Activated T-cell treated with anti-CD3 and anti-CD28 coated beads, Interleukin-2, amount 50 U/mL, for 48 hours (primary cell): ENCODE results near the gene CMTM8.
"Not testable (repeated sequence)": the region's sequence is repeated elsewhere in the genome, so short reads cannot be mapped to it uniquely, and the experiment has no call there.

Experiments
- DNase-seq, 2 experiments: peaks; one replicate each; pipeline ENCODE4 v3.0.0-alpha.2; 2020

CMTM8 gene

DNA sequence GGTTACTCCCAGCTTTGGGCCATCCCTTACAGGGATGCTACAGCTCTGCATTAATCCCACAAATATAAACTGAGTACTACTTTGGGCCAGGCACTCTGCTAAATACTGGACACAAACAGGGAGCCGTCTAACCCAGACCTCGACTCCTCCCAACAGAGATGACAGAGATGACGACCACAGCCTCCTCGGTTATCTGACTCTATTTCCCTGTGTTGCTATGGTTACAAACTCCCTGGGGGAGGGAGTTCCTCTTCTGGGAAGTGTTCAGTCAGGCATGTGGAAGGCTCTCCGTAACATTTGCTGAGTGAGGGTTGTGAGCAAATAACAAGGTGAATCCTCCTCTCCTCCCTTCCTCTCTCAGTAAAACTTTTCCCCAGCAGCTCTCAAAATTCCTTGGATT is 146.5 kb downstream of the CMTM8 start:
- DNase-seq, result no peak

DNA sequence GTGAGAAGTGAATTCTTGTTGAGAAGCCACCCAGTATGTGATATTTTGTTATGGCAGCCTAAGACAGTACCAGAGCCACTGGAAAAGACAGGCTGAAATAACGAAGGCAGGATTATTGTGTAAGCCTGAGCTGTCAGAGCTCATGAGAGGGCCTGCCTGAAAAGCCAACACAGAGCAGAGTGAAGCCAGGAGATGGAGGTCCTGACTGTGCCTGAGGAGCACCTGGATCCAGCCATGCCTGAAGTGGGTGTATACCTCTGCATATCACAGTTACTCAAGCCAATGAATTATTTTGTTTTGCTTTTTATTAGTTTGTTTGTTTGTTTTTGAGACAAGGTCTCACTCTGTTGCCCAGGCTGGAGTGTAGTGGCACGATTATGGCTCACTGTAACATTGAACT is 149.0 kb downstream of the CMTM8 start:
- no peak for DNase-seq

- not testable (repeated sequence) for DNase-seq
These were observed 151.1 kb downstream of the CMTM8 start for GRCh38 chr3:32389577-32389976.

GRCh38 chr3:32391643-32392535 is 153.4 kb downstream of the CMTM8 start, which contains the start of gene CMTM7:
CMTM7 (plus strand) TSS chr3:32391853; CDS start chr3:32391907, 54 bp downstream.
- peak; percentile 74 to 77 for DNase-seq

- DNase-seq, result peak; percentile 58 to 65
These were observed 154.2 kb downstream of the CMTM8 start for GRCh38 chr3:32392536-32393302.

GRCh38 chr3:32395496-32395895 is 157.0 kb downstream of the CMTM8 start:
- DNase-seq, result no peak

GRCh38 chr3:32397941-32398340 is 159.5 kb downstream of the CMTM8 start:
- DNase-seq, result no peak

- no peak for DNase-seq
These were observed 160.1 kb downstream of the CMTM8 start for GRCh38 chr3:32398531-32398930.

DNA sequence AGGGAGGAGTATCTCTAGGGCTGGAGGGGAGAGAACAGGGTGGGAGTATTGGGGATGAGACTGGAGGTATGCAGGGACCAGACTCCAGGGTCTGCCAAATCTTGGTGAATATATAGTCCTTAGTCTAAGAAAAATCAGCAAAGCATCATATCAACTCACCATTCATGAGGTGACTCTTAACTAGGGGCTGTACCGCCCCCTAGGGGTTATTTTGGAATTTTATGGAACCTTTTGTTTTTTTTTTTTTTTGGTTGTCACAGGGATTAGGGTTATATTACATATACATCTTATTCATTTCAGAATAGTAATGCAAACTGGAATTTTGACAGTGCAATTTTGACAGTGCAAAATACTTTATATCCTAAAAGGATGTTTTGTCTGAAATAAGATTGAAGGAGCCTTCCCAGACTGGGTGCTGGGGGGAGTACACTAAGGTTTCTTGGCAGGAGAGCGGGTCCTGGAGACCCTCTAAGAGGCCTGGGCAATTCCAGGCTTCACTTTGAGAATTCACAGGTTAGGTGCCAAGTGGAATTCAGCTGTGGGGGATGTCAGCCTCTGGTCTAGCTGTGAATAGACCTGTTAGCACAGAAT is 160.6 kb downstream of the CMTM8 start:
- peak in 1 of 2 experiments; percentile 23 for DNase-seq

DNA sequence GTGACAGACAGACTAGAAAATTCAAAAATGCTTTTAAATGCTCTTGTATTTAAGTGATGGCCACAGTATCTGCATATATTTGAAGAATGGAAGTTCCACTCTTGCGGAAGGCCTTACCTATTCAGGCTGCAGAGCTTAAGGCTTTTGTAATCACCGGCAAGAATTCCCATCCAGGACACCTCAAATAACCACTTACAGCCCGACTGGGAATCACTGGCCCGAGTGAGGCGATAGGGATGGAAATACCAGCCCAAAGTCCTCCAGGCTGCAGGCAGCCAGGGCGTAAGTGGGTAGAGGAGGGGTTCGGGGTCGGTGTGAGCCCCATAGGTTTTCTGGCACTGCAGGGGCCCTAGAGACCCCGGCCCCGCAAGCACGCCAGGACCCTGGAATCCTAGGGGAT is 162.6 kb downstream of the CMTM8 start:
- no peak for DNase-seq

DNA sequence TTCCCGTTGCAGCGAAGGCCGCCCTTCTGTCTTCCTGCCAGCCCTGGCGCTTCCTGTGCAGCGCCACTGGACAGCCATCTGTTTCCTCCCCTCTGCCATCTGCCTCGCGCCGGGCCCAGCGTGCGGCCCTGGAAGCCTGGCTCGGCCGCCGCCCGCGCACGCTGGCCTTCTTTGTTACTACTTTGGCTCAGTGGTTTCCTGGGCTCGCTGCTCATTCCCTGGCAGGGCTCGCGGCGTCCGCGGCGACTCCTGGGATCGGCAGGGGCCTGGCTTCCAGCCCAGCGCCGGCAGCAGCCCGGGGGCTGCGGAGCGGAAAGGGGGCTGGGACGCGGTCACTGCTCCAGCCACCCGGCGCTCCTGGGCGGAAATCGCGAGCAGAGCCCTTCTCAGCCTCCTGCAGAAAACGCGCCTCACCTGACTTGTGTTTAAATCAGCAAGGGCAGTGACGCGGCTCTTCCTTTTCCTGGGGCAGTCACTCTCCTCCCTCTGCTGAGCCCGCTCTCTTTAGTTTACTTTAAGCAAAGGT is 163.1 kb downstream of the CMTM8 start:
- peak; percentile 70 to 72 for DNase-seq

DNA sequence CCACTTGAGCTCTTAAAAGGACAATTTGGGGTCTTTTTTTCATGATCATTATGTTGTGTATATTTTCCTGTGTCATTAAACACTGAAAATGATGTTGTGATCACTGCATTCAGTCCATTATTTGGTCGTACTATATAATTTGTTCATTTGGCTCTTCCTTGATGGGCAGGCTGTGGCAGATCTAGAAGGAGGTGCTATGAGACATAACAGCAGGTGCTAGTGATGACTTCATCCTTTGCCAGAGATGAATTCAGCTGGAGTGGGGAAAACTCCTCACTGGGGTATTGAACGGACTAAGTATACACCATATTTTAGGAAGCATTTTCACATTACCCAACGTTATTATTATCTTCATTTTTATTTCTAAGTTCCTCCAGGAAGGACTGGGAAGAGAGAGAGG is 165.2 kb downstream of the CMTM8 start:
- no peak for DNase-seq

DNA sequence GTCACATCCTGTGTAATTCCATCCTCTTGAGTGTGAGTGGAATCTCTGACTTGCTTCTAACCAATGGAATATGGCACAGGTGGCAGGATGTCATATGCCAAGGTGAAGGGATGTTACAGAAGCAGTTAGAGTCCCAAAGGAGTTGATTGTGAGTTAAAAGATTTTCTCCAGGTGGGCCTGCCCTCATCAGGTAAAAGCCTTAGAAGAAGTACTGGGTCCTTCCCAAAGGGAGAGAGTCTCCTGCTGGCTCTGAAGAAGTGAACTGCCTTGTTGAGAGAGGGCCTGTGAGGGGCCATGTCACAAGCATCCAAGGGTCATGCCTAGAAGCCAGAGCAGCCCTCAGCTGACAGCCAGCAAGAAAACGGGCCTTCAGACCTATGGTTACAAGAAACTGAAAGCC is 166.2 kb downstream of the CMTM8 start:
- DNase-seq, result peak in 1 of 2 experiments; percentile 13

DNA sequence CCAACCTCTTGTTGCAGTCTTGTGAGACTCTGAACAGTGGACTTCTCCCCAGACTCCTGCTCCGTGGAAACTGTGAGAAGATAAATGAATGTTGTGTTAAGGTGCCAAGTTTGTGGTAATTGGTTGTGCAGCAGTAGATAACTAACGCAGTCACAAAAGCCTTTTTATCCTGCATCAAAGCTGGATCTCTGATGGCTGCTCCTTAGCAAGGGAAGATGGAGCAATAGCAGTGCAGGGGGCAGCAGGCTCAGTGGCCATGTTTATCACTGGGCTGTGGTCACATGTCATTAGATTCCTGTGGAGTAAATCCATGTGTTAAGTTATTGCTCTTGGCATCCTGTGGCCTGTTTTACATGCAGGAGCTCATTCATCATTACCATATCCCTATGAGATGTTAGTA is 166.7 kb downstream of the CMTM8 start:
- peak in 1 of 2 experiments; percentile 4 for DNase-seq

- DNase-seq, result no peak
These were observed 167.3 kb downstream of the CMTM8 start for GRCh38 chr3:32405711-32406323.

DNA sequence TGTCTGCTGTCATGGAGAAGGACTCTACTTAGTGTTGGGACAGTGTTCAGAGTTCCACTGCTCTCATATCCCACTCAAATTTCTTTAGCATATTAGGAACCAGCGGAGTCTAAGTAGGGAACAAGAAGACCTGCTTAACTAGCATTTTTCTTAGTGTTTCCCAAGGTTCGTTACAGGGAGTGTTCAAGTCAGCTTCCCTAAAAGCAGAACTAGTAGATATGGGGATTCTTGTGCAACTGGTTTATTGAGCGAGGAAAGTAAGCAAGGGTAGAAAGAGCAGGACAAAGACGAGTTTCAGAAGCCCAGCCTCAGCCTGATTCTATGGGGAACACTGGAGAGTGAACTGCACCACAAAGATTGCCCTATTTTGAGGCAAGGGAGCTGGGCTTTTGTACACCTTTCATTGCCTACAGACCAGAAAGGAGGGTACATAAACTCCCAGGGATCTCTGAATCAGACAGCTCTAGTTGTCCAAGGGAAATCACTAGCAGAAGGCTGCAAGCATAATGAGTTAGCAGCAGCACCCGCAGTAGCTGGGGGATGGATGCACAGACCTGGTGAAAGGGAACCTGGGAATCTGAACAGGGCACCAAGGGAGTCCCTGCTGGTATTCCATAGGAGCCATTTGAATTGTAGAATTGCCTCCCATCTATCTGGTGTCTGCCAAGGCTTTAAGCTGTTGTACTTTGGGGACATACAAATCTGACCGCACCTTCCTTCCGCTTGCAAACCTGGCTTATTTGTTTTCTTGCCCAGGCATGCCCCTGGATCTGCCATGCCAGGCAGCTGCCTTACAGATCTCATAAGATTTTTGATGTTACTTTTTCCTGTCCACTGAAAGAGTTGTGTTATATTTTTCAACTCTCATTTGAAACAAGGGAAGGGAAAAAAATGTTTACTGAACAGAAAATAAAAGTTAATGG is 168.3 kb downstream of the CMTM8 start:
- peak in 1 of 2 experiments; percentile 13 for DNase-seq

DNA sequence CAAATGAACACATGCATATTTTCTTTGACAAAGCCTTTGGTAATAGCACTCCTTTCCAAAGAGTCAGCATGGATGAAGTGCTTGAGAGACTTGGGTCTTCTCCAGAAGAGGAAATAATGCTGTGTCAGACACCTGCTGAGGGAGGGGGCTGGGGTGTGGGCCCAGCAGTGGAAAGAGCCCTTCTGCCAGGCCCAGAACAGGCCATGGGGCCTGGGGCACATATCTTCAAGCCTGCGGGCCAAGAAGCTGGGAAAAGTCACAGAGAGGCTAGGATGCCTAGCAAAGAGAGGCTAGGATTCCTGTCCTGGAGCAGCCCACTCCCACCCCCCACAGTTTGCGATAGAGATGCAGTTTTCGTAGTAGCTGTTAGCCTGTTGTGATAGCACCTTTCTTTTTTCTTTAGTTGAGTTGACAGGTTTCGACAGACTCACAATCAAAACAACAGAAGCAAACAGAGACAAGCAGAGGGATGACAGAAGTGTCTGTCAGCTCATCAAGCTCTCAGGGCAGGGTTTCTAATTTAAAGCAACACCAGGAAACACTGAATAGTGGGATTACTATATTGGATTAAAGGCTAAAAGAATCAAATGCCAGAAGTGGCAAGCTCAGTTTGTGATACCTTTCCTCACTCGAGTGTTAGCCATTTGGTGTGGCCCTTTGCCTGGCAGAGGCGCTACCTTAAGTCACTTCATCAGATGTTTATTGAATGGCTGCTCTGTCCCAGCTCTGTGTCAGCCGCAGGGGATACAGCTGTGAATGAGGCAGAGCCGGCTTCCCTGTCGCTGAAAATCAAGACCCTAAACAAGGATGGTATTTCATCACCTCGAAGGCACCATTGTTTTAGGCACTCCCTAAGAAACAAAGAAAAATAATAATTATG is 172.1 kb downstream of the CMTM8 start:
- DNase-seq, result peak in 1 of 2 experiments; percentile 10

- DNase-seq, result peak in 1 of 2 experiments; percentile 11
These were observed 173.0 kb downstream of the CMTM8 start for GRCh38 chr3:32411442-32411841.

DNA sequence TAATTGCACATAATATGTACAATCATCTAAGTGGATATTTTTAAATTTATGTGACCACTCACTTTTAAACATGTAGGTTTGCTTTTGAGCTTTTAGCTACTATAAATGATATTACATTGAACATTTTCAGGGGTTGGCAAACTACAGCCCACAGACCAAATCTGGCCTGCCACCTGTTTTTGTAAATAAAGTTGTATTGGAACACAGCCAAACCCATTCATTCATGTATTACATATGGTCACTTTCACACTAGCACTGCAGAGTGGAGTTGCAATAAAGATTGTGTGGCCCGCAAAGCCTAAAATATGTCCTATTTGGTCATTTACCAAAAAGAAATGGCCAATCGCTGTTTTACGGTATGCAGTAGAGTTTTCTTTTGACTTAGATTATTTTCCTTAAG is 174.4 kb downstream of the CMTM8 start:
- DNase-seq, result no peak

GRCh38 chr3:32413845-32414521 is 175.5 kb downstream of the CMTM8 start:
- peak in 1 of 2 experiments; percentile 13 for DNase-seq
